HG02938 (cell line): Measurements from ENCODE around the gene CYB561D1.
"Not testable (repeated sequence)": the region's sequence is repeated elsewhere in the genome, so short reads cannot be mapped to it uniquely, and the experiment has no call there.

Experiments used
- ATAC-seq: cut with Tn5 transposase; IDR thresholded peaks from one replicate; pipeline ENCODE4 v1.9.1; 2021; ENCODE audit warnings: mild to moderate bottlenecking, moderate library complexity; ENCODE audit not compliant: unreplicated experiment

Gene CYB561D1

GRCh38 chr1:109493805-109494539 lies at the start of gene CYB561D1:
TSS of gene CYB561D1 (plus strand) at chr1:109494094. CDS start at chr1:109494140, 46 bp downstream.
- ATAC-seq: peak; percentile 80

DNA sequence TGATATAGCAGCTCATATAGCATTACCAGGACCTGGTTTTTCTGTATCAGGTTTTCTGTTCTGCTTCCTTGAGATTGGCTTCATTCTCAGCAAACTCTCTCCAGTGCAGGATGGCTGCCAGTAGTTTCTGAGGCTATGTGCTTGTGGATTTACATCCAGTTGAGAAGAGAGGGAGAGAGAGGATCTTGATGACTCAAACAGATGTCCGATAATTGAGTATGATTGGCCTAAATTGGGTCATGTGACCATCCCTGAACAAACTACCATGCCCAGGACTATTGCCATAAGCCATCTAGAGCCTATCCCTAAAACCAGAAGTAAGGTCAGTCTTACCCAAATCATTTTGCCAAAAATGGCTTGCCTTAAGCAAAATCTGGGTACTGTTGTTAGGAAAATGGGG lies 49.5 kb upstream of the CYB561D1 start:
- no peak for ATAC-seq

DNA sequence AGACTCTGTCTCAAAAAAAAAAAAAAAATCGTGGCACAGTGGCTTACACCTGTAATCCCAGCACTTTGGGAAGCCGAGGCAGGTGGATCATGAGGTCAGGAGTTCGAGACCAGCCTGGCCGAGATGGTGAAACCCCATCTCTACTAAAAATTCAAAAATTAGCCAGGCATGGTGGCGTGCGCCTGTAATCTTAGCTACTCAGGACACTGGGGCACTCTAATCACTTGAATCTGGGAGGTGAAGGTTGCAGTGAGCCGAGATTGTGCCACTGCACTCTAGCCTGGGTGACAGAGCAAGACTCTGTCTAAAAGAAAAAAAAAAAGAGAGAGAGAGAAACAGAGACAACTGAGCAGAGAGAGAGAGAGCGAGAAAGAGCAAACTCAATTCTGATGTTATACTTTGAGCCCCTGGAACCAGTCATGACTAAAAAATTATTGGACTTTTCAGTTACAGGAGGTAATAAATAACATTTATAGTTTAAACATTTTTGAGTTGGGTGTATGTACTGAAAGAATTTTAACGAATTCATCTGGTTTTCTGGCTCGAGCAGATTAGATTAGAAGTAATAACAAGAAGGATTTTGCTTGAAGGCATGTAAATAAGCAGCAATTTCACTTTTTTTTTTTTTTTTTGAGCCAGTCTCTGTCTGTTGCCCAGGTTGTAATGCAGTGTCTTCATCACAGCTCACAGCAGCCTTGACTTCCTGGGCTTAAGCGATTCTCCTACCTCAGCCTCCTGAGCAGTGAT lies 47.8 kb upstream of the CYB561D1 start:
- not testable (repeated sequence) for ATAC-seq

DNA sequence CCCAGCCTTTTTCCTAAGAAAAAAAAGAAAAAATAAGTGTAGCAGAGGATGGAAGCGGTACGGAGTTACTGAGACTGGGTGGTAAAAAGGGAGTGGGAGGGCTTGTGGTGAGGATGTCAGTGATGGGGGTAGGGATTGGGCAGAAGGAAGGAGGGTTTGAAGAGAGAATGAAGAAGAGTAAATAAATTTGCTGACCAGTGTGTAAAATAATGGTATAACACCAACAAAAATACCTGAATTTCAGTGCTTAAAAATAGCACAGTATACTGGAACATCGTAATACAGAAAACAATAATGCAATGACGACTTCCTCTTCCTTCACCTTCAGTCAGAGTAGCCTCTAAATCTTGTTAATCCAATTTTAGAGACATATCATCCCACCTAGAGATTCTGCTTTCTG lies 46.4 kb upstream of the CYB561D1 start:
- ATAC-seq: no peak

DNA sequence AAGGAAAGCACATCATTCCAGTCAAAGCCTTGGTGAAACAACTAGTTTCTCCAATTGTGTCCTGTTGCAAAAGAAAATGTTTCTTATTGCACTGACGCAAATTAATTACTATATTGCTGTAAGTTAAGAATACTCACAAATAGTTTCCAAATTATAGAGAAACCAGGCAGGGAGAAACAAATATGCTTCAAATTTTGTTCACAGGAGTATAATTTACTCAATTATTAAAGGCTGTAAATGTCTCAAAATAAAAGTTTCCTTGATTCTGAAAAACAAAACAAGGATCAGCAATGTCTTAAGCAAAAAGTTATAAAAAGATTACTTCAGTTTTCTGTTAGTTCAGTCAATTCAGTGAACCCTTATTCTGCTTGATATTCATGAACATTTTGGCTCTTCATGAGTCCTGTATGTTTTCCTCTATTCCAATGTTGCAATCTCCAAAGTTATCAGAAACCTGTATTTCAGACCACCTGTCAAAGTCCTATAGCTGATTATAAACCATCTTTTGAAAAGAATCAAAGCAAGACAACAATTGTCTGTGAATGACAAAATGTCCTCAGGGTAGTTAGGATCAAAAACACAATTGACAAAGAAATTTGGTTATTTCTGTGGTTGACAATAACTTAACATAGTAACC lies 39.3 kb upstream of the CYB561D1 start:
- ATAC-seq: no peak

GRCh38 chr1:109457819-109458218 lies 36.1 kb upstream of the CYB561D1 start:
- no peak for ATAC-seq

- ATAC-seq: no peak
Observed at GRCh38 chr1:109466125-109466451, 27.8 kb upstream of the CYB561D1 start.

DNA sequence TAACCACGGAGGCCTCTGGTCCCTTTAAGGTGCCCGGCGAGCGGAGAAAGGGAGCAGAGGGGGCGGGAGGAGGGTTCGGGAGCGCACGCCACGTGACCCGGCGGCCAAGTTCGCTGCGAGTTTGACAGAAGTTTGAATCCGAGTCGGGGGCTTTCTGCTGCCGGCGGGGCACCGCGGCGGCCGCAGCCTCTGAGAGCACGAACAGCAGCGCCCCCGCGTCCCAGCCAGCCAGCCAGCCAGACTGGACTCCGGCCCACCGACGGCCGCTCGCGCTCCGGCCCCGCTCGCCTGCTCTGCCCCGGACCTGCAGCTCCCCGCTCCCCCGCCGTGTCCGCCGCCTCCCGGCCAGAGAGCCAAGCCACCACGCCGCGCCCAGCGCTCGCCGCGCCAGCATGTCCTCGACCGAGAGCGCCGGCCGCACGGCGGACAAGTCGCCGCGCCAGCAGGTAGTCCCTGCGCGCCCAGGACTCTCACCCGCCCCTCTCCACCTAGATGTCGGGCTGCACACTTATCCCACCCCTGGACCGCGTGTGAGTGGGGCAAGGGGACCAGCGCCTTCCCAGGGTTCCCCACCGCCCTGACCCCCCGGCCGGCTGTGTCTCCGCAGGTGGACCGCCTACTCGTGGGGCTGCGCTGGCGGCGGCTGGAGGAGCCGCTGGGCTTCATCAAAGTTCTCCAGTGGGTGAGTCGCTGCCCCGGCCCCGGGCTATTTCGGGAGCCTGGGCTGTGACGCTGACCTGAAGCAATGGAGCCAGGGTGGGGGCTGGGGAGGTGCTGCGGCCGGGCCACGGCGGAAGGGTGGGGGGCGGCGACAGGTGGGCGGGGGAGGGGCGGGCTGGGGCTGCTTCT lies 27.2 kb upstream of the CYB561D1 start, which contains the start of gene SYPL2:
Gene SYPL2 (plus strand): TSS at position 95 of the 849 bp plus-strand sequence. CDS start 298 bp downstream, at position 393.
- ATAC-seq: no peak

GRCh38 chr1:109467301-109467777 lies 26.6 kb upstream of the CYB561D1 start:
- no peak for ATAC-seq

GRCh38 chr1:109468061-109468460 lies 25.8 kb upstream of the CYB561D1 start:
- ATAC-seq: no peak

DNA sequence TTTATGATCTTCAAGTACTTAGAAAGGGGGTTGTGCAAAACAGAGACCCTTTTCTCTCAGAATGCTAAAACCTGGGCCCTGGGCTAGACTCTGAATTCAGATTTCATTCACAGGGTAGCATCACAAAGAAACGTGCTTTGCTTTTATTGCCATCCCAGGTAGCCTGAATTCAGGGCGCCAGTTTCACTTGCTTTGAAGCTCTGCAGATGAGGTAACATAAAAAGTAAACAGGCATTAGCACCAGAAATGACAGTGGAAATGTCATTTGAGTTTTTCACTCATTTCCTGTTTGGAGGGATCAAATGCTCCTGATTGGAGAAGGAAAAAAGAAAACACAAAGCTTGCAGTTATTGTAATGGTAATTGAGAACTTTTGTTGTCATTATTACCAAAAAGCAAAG lies 25.0 kb upstream of the CYB561D1 start:
- ATAC-seq: no peak

GRCh38 chr1:109470245-109470644 lies 23.6 kb upstream of the CYB561D1 start:
- no peak for ATAC-seq

DNA sequence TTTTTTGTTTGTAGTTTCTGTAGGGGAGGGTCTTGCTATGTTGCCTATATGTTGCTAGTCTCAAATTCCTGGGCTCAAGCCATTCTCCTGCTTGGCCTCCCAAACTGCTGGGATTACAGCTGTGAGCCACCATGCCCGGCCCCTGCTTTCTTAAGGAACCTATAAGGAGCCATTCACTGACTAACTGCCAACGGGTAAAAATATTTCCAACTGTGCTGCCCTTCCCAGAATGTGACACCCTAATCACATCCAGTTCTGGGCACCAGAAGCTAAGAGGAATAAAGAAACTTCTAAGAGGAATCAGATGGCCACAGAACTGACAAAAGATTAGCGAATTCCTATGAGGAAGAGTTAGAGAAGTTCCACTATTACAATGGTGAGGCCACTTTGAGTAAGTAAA lies 21.1 kb upstream of the CYB561D1 start:
- no peak for ATAC-seq

- ATAC-seq: not testable (repeated sequence)
Observed at GRCh38 chr1:109473284-109474057, 20.4 kb upstream of the CYB561D1 start.

- ATAC-seq: no peak
Observed at GRCh38 chr1:109474697-109475096, 19.2 kb upstream of the CYB561D1 start.

DNA sequence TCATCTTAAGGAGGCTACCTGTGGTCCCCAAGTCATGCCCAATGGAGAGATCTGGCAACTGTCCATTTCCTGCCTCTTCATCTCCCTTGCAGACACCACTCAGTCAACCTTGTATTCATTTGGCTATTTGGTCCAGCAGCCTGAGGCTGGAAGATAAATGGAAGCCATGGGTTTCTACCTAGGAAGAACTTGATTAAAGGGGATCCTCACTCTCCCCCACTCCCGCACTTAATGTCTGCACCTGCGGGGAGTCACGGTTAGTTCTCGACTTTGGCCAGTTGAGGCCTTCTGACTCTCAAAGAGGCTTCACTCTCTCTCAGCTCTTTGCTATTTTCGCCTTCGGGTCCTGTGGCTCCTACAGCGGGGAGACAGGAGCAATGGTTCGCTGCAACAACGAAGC lies 18.6 kb upstream of the CYB561D1 start:
- ATAC-seq: no peak

GRCh38 chr1:109476825-109477224 lies 17.1 kb upstream of the CYB561D1 start:
- no peak for ATAC-seq

GRCh38 chr1:109477821-109478220 lies 16.1 kb upstream of the CYB561D1 start:
- no peak for ATAC-seq

DNA sequence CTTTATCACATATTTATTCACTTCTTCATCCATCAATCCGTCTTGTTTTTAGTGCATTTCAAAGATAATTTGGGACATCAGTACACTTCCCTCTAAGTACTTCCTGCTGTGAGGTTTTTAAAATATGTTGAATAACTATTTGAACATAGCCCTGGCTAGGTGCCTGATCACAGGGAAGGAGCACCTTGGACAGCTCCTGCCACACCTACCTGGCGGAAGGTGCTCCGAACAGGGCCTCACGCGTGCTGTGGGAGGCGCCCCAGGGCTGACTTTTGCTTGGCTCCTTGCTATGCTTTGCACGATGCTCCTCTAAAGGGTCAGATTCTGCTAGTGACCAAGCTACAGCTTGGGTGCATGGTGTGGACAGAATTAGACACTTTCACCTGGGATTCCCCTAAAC lies 15.1 kb upstream of the CYB561D1 start:
- ATAC-seq: no peak

- no peak for ATAC-seq
Observed at GRCh38 chr1:109479311-109479710, 14.6 kb upstream of the CYB561D1 start.
